Measurements from ENCODE around the gene AP4B1.

AP4B1 gene

DNA sequence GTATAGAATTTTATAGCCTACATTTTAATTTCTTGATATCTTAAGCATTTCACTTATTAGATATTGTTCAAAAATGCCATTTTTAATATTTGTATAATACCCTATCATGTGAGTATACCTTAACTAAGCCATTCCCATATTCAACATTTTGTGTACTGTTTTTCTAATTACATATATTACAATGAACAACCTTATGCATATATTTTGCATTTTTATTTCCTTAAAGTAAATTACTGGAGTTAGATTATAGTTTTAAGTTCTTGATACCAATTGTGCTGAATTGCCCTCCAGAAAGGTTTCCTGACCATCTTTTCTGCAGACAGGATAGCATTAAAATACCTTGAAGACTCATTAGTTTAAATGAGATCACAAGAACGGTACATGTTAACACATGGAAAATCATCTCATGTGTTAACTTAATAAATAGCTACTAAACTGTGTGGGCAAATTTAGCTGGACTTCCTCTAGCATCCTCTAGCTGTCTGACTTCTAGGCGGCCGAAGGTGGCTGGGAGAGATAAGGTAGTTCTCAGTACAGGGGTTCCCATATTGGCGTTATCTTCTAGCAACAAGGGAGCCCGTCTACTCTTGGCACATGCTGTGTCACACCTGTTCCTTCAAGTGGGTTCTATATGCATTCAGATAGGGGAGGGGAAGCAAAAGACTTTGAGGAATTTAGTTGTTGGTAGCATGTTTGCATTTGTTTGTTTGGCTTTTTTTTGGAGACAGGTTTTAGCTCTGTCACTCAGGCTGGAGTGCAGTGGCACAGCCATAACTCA, 9.5 kb upstream of the AP4B1 start:
- Histone ChIP-seq H3K4me3 (ENCODE audit: control insufficient read depth in 1 of 7, extremely low read depth in 1 of 7, insufficient read depth in 4 of 7, low read depth in 2 of 7, low read length in 6 of 7) (no peak overlapping the region), H3K4me1 (ENCODE audit: control extremely low read depth in 1 of 4, control insufficient read depth in 4 of 4, insufficient read depth in 4 of 4, low read length in 3 of 4) (peaks cover 5 to 24% (median 8%) of the 10 kb centered on the region in 4 experiments), H3K27me3 (replicated peaks in 2 of 5; ENCODE audit: control insufficient read depth in 4 of 5, insufficient read depth in 5 of 5, low read length in 4 of 5) (no peaks in the 10 kb centered on the region), H3K27ac (ENCODE audit: insufficient read depth in 1 of 2, low read depth in 1 of 2, low read length in 2 of 2, poor library complexity in 1 of 2, severe bottlenecking in 2 of 2) (peak overlapping the region in 1 of 2 experiments; percentile 37), H3K9me3 (ENCODE audit: control extremely low read depth in 1 of 5, control insufficient read depth in 4 of 5, insufficient read depth in 2 of 5, low read depth in 1 of 5, low read length in 4 of 5) (no peaks in the 10 kb centered on the region), H3K36me3 (ENCODE audit: control insufficient read depth in 4 of 4, insufficient read depth in 4 of 4, low read length in 3 of 4) (peaks cover 9 to 37% (median 18%) of the 10 kb centered on the region in 4 experiments)
- CTCF ChIA-PET = interaction anchor here (1.3 to 2.4 kb wide), 5 partner anchors 16 to 80 kb away, joined by 4 to 22 read pairs (median 6); partner anchors contain the start of gene HIPK1
- WGBS (ENCODE audit: insufficient coverage) = 0% methylated on average over 4 of the region's 5 CpGs
- POLR2A ChIA-PET = interaction anchor here (0.9 kb wide), 1 partner anchor 15 kb away, joined by 7 read pairs; the partner anchor contains the start of gene HIPK1
- peak; percentile 87 to 98 (median 93) for DNase-seq

GRCh38 chr1:113913312-113913668, 8.7 kb upstream of the AP4B1 start:
- DNase-seq = no peak
- POLR2A ChIA-PET = interaction anchor here (0.8 to 1.2 kb wide), 2 partner anchors 15 to 17 kb away, joined by 3 to 8 read pairs; partner anchors contain the start of gene HIPK1
- 100% methylated on average over 2 of the region's 3 CpGs for WGBS (ENCODE audit: insufficient coverage)
- H3K27ac ChIP-seq (ENCODE audit: insufficient read depth in 1 of 2, low read depth in 1 of 2, low read length in 2 of 2, poor library complexity in 1 of 2, severe bottlenecking in 2 of 2) = peak overlapping the region in 1 of 2 experiments; percentile 30
- peaks cover 5 to 24% (median 8%) of the 10 kb centered on the region in 4 experiments for H3K4me1 ChIP-seq (ENCODE audit: control extremely low read depth in 1 of 4, control insufficient read depth in 4 of 4, insufficient read depth in 4 of 4, low read length in 3 of 4)
- no peaks in the 10 kb centered on the region for H3K9me3 ChIP-seq (ENCODE audit: control extremely low read depth in 1 of 5, control insufficient read depth in 4 of 5, insufficient read depth in 2 of 5, low read depth in 1 of 5, low read length in 4 of 5)
- H3K27me3 ChIP-seq (replicated peaks in 2 of 5; ENCODE audit: control insufficient read depth in 4 of 5, insufficient read depth in 5 of 5, low read length in 4 of 5) = no peaks in the 10 kb centered on the region
- no peak overlapping the region for H3K4me3 ChIP-seq (ENCODE audit: control insufficient read depth in 1 of 7, extremely low read depth in 1 of 7, insufficient read depth in 4 of 7, low read depth in 2 of 7, low read length in 6 of 7)
- CTCF ChIA-PET = interaction anchor here (1.3 to 2.4 kb wide), 5 partner anchors 17 to 79 kb away, joined by 4 to 22 read pairs (median 6); partner anchors contain the start of gene HIPK1
- peaks cover 12 to 45% (median 21%) of the 10 kb centered on the region in 4 experiments for H3K36me3 ChIP-seq (ENCODE audit: control insufficient read depth in 4 of 4, insufficient read depth in 4 of 4, low read length in 3 of 4)

DNA sequence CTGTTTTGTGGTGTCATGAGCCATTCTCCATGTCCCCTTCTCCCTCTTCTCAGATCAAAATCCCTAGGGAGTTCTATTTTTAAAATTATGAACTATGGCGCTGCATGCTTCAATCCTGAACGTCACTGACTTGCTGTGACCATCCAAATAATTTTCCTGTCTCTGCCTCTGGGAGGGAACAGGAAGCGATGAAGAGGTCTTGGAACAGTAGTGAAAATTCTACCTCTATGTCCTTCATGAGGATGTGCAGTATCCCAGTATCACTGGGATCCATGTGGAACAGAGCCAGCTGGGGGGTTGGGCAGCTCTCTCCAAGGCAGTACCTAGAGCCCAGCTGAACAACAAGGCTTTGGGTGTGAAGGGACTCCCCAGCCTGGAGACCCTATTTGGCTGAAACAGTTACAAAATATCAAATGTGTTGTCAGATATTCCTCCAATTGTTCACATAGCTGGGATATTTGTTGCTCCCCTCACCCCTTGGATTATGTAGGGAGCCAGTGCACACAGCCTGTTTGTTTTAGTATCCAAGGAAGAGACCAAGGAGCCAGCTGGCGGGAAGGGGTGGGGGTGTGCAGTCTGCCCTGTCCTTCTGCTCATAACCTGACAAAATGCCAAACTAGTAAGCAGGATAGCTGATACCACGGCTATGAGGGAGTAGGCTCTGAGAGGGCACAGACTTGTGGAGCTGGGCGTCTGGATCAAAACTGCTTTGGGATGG, 8.2 kb upstream of the AP4B1 start:
- 89% methylated on average over 5 of the region's 6 CpGs for WGBS (ENCODE audit: insufficient coverage)
- CTCF ChIA-PET = interaction anchor here (1.4 to 2.4 kb wide), 4 partner anchors 17 to 79 kb away, joined by 4 to 22 read pairs (median 6); partner anchors contain the start of gene HIPK1
- peak overlapping the region in 1 of 2 experiments; percentile 30 for H3K27ac ChIP-seq (ENCODE audit: insufficient read depth in 1 of 2, low read depth in 1 of 2, low read length in 2 of 2, poor library complexity in 1 of 2, severe bottlenecking in 2 of 2)
- no peaks in the 10 kb centered on the region for H3K9me3 ChIP-seq (ENCODE audit: control extremely low read depth in 1 of 5, control insufficient read depth in 4 of 5, insufficient read depth in 2 of 5, low read depth in 1 of 5, low read length in 4 of 5)
- H3K4me3 ChIP-seq (ENCODE audit: control insufficient read depth in 1 of 7, extremely low read depth in 1 of 7, insufficient read depth in 4 of 7, low read depth in 2 of 7, low read length in 6 of 7) = no peak overlapping the region
- POLR2A ChIA-PET = interaction anchor here (0.8 to 1.2 kb wide), 2 partner anchors 16 to 18 kb away, joined by 3 to 8 read pairs; partner anchors contain the start of gene HIPK1
- no peak for DNase-seq
- peaks cover 5 to 24% (median 8%) of the 10 kb centered on the region in 4 experiments for H3K4me1 ChIP-seq (ENCODE audit: control extremely low read depth in 1 of 4, control insufficient read depth in 4 of 4, insufficient read depth in 4 of 4, low read length in 3 of 4)
- peaks cover 14 to 50% (median 25%) of the 10 kb centered on the region in 4 experiments for H3K36me3 ChIP-seq (ENCODE audit: control insufficient read depth in 4 of 4, insufficient read depth in 4 of 4, low read length in 3 of 4)
- no peaks in the 10 kb centered on the region for H3K27me3 ChIP-seq (replicated peaks in 2 of 5; ENCODE audit: control insufficient read depth in 4 of 5, insufficient read depth in 5 of 5, low read length in 4 of 5)

GRCh38 chr1:113905435-113905861, 849 bp upstream of the AP4B1 start:
- DNase-seq = peak in 1 of 3 donors; percentile 15
- Histone ChIP-seq H3K9me3 (ENCODE audit: control extremely low read depth in 1 of 5, control insufficient read depth in 4 of 5, insufficient read depth in 2 of 5, low read depth in 1 of 5, low read length in 4 of 5) (no peaks in the 10 kb centered on the region), H3K36me3 (ENCODE audit: control insufficient read depth in 4 of 4, insufficient read depth in 4 of 4, low read length in 3 of 4) (peaks cover 8 to 38% (median 18%) of the 10 kb centered on the region in 4 experiments), H3K27ac (ENCODE audit: insufficient read depth in 1 of 2, low read depth in 1 of 2, low read length in 2 of 2, poor library complexity in 1 of 2, severe bottlenecking in 2 of 2) (peak overlapping the region; percentile 46 to 90), H3K4me3 (ENCODE audit: control insufficient read depth in 1 of 7, extremely low read depth in 1 of 7, insufficient read depth in 4 of 7, low read depth in 2 of 7, low read length in 6 of 7) (peak overlapping the region; percentile 76 to 100 (median 98)), H3K27me3 (replicated peaks in 2 of 5; ENCODE audit: control insufficient read depth in 4 of 5, insufficient read depth in 5 of 5, low read length in 4 of 5) (no peaks in the 10 kb centered on the region), H3K4me1 (ENCODE audit: control extremely low read depth in 1 of 4, control insufficient read depth in 4 of 4, insufficient read depth in 4 of 4, low read length in 3 of 4) (peaks cover 13 to 24% (median 16%) of the 10 kb centered on the region in 4 experiments)
- POLR2A ChIA-PET = interaction anchor here (1.4 to 3.8 kb wide), 2 partner anchors 24 to 31 kb away, joined by 3 to 43 read pairs; partner anchors contain the start of gene HIPK1
- CTCF ChIA-PET = interaction anchor here (1.0 to 7.0 kb wide), 6 partner anchors 10 to 70 kb away, joined by 4 to 87 read pairs (median 10); partner anchors contain the start of gene HIPK1
- 0% methylated on average over 14 of the region's 17 CpGs for WGBS (ENCODE audit: insufficient coverage)

DNA sequence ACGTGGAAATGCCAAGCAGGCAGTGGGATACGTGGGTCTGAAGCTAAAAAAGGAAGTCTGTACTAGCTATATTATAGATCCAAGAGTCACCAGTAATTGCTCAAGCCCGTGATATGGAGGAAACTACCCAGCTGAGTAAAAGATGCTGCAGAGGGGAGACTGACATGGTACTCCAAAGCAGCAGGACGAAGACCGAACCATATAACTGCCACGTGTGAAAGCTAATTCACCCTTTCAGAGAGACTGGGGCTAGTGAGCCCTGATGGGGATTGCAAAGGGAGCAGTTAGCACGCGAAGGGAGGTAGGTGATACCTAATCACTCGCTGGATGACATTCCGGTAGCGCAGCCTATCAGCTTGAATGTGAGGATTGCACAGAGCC, 316 bp downstream of the AP4B1 start:
- POLR2A ChIA-PET = interaction anchor here (1.4 to 3.8 kb wide), 2 partner anchors 26 to 30 kb away, joined by 3 to 43 read pairs; partner anchors contain the start of gene HIPK1

DNA sequence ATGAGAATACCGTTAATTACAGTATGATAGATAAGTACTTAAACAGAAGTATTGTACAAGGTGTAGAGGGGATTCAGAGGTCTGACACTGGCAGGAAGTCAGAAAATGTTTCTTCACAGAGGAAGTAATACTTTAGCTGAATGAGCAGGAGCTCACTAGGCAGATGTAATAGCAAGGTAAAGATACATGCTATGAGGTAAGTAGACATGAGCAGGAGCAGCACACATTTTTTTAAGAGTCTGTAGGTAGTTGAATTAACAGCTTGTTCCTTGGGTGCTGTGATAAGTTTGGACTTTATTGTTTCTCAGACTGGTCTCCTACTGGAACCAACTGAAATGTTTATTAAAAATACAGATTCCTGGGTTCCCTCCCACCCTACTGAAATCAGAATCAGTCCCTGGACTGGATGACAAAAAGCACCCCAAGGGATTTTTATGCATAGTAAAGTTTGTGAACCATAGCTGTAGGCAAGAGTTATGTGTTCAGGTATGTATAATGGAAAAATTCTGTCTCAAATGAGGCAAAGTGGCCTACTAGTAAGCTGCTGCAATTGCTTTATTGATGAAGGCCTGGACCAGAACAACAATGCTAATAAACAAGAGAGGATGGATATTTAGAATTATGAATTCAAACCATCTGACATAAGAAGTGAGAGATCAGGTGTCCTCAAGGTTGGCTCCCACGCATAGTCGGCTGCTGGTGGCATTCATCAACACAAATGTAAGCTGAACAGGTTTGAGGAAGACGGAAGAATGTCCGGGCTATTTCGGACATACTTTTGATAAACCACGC, 902 bp downstream of the AP4B1 start:
- Histone ChIP-seq H3K9me3 (ENCODE audit: control extremely low read depth in 1 of 5, control insufficient read depth in 4 of 5, insufficient read depth in 2 of 5, low read depth in 1 of 5, low read length in 4 of 5) (no peaks in the 10 kb centered on the region), H3K36me3 (ENCODE audit: control insufficient read depth in 4 of 4, insufficient read depth in 4 of 4, low read length in 3 of 4) (peaks cover 12 to 38% (median 29%) of the 10 kb centered on the region in 4 experiments), H3K4me3 (ENCODE audit: control insufficient read depth in 1 of 7, extremely low read depth in 1 of 7, insufficient read depth in 4 of 7, low read depth in 2 of 7, low read length in 6 of 7) (peak overlapping the region in 6 of 7 experiments; percentile 87 to 100 (median 98)), H3K4me1 (ENCODE audit: control extremely low read depth in 1 of 4, control insufficient read depth in 4 of 4, insufficient read depth in 4 of 4, low read length in 3 of 4) (peaks cover 13 to 24% (median 16%) of the 10 kb centered on the region in 4 experiments), H3K27me3 (replicated peaks in 2 of 5; ENCODE audit: control insufficient read depth in 4 of 5, insufficient read depth in 5 of 5, low read length in 4 of 5) (no peaks in the 10 kb centered on the region), H3K27ac (ENCODE audit: insufficient read depth in 1 of 2, low read depth in 1 of 2, low read length in 2 of 2, poor library complexity in 1 of 2, severe bottlenecking in 2 of 2) (peak overlapping the region; percentile 72 to 90)
- POLR2A ChIA-PET = interaction anchor here (0.8 to 3.8 kb wide), 3 partner anchors 21 to 29 kb away, joined by 3 to 43 read pairs (median 7); partner anchors contain the start of gene HIPK1
- WGBS (ENCODE audit: insufficient coverage) = 0% methylated on average over 6 of the region's 7 CpGs
- DNase-seq = peak; percentile 12 to 44 (median 41)
- CTCF ChIA-PET = interaction anchor here (0.5 to 7.0 kb wide), 18 partner anchors 12 to 217 kb away, joined by 3 to 87 read pairs (median 4); partner anchors contain the start of genes HIPK1 and PHTF1

More for the DNA sequence above, 316 bp downstream of the AP4B1 start:
- 0% methylated on average over 9 of the region's 11 CpGs for WGBS (ENCODE audit: insufficient coverage)
- Histone ChIP-seq H3K4me1 (ENCODE audit: control extremely low read depth in 1 of 4, control insufficient read depth in 4 of 4, insufficient read depth in 4 of 4, low read length in 3 of 4) (peaks cover 13 to 24% (median 16%) of the 10 kb centered on the region in 4 experiments), H3K27me3 (replicated peaks in 2 of 5; ENCODE audit: control insufficient read depth in 4 of 5, insufficient read depth in 5 of 5, low read length in 4 of 5) (no peaks in the 10 kb centered on the region), H3K4me3 (ENCODE audit: control insufficient read depth in 1 of 7, extremely low read depth in 1 of 7, insufficient read depth in 4 of 7, low read depth in 2 of 7, low read length in 6 of 7) (peak overlapping the region; percentile 51 to 100 (median 98)), H3K9me3 (ENCODE audit: control extremely low read depth in 1 of 5, control insufficient read depth in 4 of 5, insufficient read depth in 2 of 5, low read depth in 1 of 5, low read length in 4 of 5) (no peaks in the 10 kb centered on the region), H3K36me3 (ENCODE audit: control insufficient read depth in 4 of 4, insufficient read depth in 4 of 4, low read length in 3 of 4) (peaks cover 11 to 36% (median 26%) of the 10 kb centered on the region in 4 experiments), H3K27ac (ENCODE audit: insufficient read depth in 1 of 2, low read depth in 1 of 2, low read length in 2 of 2, poor library complexity in 1 of 2, severe bottlenecking in 2 of 2) (peak overlapping the region; percentile 72 to 90)
- CTCF ChIA-PET = interaction anchor here (0.8 to 7.0 kb wide), 17 partner anchors 12 to 145 kb away, joined by 3 to 87 read pairs (median 4); partner anchors contain the start of genes HIPK1 and PHTF1
- peak in 1 of 3 donors; percentile 76 for DNase-seq

All from common myeloid progenitor, CD34-positive (primary cell).